ENCODE results near the gene SRSF11. TPM values are rescaled to one million over a fixed set of nuclear protein-coding genes. Genes with fewer than 3 reads are reported as not detected.

SRSF11 gene
- polyA plus RNA-seq, 4 donors: 257 to 458 (median 336) TPM

DNA sequence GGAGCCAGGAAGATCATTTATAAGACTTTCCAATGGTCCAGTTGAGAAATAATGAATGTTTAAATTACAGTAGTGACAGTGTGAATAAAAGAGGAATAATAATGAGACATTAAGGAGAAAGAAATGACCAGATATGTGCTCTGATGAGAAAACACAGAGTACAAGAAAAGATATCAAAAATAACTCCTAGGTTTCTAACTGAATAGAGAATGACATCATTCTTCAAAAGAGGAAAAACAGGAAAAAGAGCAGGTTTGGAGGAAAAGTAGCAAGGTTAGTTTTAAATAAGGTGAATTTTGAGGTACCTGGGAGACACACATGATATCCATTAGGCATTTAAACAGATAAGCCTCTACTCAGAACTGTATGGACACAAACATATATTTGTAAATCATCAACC, 78.3 kb downstream of the SRSF11 start:
- no peak for DNase-seq (ENCODE audit: low read depth in 4 of 4, low spot score in 3 of 4)

Other genes starting within 250 kb of the SRSF11 start
- 10 to 100 TPM; 24.3 to 41.2 (median 27.7) TPM for gene LRRC40, start 15.8 kb upstream of the SRSF11 start, polyA plus RNA-seq (ENCODE audit: insufficient read length in 4 of 4)
- 10 to 100 TPM; 27.7 to 40.4 (median 29.1) TPM for gene ANKRD13C, start 133.3 kb downstream of the SRSF11 start, polyA plus RNA-seq (ENCODE audit: insufficient read length in 4 of 4)
- gene CTH, start 189.9 kb downstream of the SRSF11 start, polyA plus RNA-seq (ENCODE audit: insufficient read length in 4 of 4): 10 to 100 TPM in 3 of 4 donors, 1 to 10 TPM in 1; 4.1 to 15.3 (median 13.0) TPM

All from left renal pelvis (tissue), 4 donors.